ENCODE results near the gene SLC35E1. TPM values are rescaled to one million over a fixed set of nuclear protein-coding genes. Genes with fewer than 3 reads are reported as not detected.

The SLC35E1 gene
- total RNA-seq, 1 experiment from 2014 or later: 61.0 TPM

DNA sequence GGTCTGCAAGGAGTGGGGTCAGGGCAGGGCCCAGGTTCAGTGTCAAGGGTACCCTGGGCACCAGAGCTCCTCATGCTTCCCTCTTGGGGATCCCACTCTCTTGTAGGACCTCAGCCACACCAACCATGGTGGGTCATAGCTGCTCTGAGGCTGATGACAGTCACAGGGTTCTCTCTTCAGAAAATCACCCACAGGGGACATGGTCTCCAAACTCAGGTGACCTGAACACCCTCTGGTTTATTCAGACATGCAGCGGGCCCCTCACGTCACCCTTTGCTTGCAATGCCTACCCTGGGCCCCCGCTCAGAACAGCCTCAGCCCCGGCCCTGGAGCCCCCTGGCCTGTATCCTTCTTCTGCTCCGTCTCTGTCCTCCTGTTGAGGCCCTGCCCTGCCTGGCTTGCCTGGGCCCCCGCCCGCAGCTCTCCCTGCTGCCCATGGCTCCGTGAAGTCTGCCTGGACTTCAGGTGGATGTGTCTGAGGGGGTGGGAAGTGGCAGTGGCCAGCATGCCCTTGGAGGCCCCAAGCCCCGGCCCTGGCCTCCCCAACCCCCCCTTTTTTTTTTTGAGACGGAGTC lies 50.4 kb downstream of the SLC35E1 start:
- no peak for TF ChIP-seq EZH2 (IDR thresholded peaks at IDR 0.05; ENCODE audit: low read depth)
- TF ChIP-seq CTCF (conservative IDR thresholded peaks at IDR 0.05): no peak
- intact Hi-C loops (cut with micrococcal nuclease; ENCODE audit: unreplicated experiment): no loop called here
- no peaks in the 10 kb centered on the region for H3K27me3 ChIP-seq (ENCODE audit: insufficient read depth, low read depth)
- CTCF ChIA-PET: no interaction called here
- H4K20me1 ChIP-seq (ENCODE audit: insufficient read depth): peaks cover 73% of the 10 kb centered on the region
- peaks cover 17% of the 10 kb centered on the region; the same call in 1 of the 2 replicates for H3K36me3 ChIP-seq (ENCODE audit: low read depth)
- no peak overlapping the region for H3K4me3 ChIP-seq
- POLR2A ChIA-PET (ENCODE audit: unreplicated experiment): no interaction called here
- no peak overlapping the region for H3K27ac ChIP-seq
- DNase-seq: no peak
- H3F3A ChIP-seq (ENCODE audit: insufficient read depth, low read depth): peaks cover 35% of the 10 kb centered on the region
- no peaks in the 10 kb centered on the region for H3K79me2 ChIP-seq (ENCODE audit: low read depth)
- no peaks in the 10 kb centered on the region for H3K9me2 ChIP-seq (ENCODE audit: insufficient read depth)
- no peak overlapping the region for H3K4me2 ChIP-seq
- no TSS peak for BruUV-seq (replicated peaks)
- no peak overlapping the region for H2AFZ ChIP-seq
- H3K4me1 ChIP-seq (replicated peaks; ENCODE audit: insufficient read depth): no peaks in the 10 kb centered on the region
- H3K9me3 ChIP-seq (ENCODE audit: insufficient read depth, low read depth): no peaks in the 10 kb centered on the region

- TF ChIP-seq EZH2 (IDR thresholded peaks at IDR 0.05; ENCODE audit: low read depth): no peak
- Histone ChIP-seq H3K9me3 (ENCODE audit: insufficient read depth, low read depth) (no peaks in the 10 kb centered on the region), H4K20me1 (ENCODE audit: insufficient read depth) (peaks cover 70% of the 10 kb centered on the region), H3K4me3 (no peak overlapping the region), H3K36me3 (ENCODE audit: low read depth) (peaks cover 17% of the 10 kb centered on the region; the same call in 1 of the 2 replicates), H3K4me1 (replicated peaks; ENCODE audit: insufficient read depth) (no peaks in the 10 kb centered on the region), H3K4me2 (no peak overlapping the region), H3K9me2 (ENCODE audit: insufficient read depth) (no peaks in the 10 kb centered on the region), H3K79me2 (ENCODE audit: low read depth) (no peaks in the 10 kb centered on the region), H2AFZ (no peak overlapping the region), H3K27me3 (ENCODE audit: insufficient read depth, low read depth) (no peaks in the 10 kb centered on the region), H3F3A (ENCODE audit: insufficient read depth, low read depth) (peaks cover 41% of the 10 kb centered on the region), H3K27ac (no peak overlapping the region)
- intact Hi-C loops (cut with micrococcal nuclease; ENCODE audit: unreplicated experiment): no loop called here
- POLR2A ChIA-PET (ENCODE audit: unreplicated experiment): no interaction called here
- no peak for DNase-seq
- no TSS peak for BruUV-seq (replicated peaks)
- CTCF ChIA-PET: no interaction called here
These were observed 51.1 kb downstream of the SLC35E1 start for GRCh38 chr19:16520986-16521624.

DNA sequence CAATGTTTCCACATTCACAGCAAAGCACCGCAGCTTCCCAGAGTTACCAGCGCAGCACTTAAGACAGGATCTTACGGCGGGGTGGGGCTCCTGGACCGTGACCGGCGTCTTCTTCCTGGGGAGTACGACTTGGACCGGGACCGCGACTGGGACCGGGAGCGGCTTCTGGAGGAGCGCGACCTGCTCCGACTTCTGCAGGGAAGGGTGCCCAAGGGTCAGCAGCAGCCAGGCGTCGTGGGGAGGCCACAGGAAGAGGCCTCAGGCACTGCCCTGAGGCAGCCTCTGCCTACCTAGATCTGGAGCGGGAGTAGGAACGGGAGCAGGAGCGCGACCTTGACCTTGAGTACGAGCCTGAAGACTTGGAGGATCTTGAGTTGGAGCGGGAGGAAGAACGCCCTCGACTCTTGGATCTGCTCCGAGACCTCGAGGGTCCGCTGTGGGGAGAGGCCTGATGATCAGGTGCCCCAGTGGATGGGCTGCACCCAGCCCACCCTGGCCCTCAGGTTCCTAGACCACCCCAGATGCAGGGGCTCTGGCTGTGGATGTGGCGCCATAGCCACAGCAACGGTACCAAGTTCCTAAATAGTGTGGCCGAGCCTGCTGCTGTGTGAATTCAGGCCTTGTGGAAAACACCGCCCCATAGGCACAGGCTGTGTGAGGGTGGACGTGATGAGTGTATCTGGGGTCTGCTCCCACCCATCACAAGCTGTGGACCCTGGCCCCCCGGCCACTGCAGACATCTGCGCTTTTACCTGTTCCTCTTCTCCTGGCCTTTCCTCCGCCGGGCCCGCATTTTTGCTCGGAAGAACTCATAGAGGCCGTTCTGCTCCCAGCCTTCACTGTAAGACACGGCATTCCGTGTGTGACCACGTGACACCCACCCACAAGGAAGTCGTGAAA lies 51.9 kb downstream of the SLC35E1 start:
- Histone ChIP-seq H3K79me2 (ENCODE audit: low read depth) (no peaks in the 10 kb centered on the region), H2AFZ (no peak overlapping the region), H4K20me1 (ENCODE audit: insufficient read depth) (peaks cover 69% of the 10 kb centered on the region), H3K4me2 (no peak overlapping the region), H3K9me3 (ENCODE audit: insufficient read depth, low read depth) (no peaks in the 10 kb centered on the region), H3K36me3 (ENCODE audit: low read depth) (peaks cover 17% of the 10 kb centered on the region; the same call in 1 of the 2 replicates), H3K9me2 (ENCODE audit: insufficient read depth) (no peaks in the 10 kb centered on the region), H3K4me1 (replicated peaks; ENCODE audit: insufficient read depth) (no peaks in the 10 kb centered on the region), H3K27me3 (ENCODE audit: insufficient read depth, low read depth) (no peaks in the 10 kb centered on the region), H3F3A (ENCODE audit: insufficient read depth, low read depth) (peaks cover 45% of the 10 kb centered on the region), H3K4me3 (no peak overlapping the region), H3K27ac (no peak overlapping the region)
- ChIA-PET POLR2A (ENCODE audit: unreplicated experiment) (no interaction called here), CTCF (no interaction called here)
- intact Hi-C loops (cut with micrococcal nuclease; ENCODE audit: unreplicated experiment): no loop called here
- DNase-seq: no peak
- BruUV-seq (replicated peaks): no TSS peak
- no peak for TF ChIP-seq CTCF (conservative IDR thresholded peaks at IDR 0.05)
- no peak for TF ChIP-seq EZH2 (IDR thresholded peaks at IDR 0.05; ENCODE audit: low read depth)
